ENCODE data around the gene SEPTIN2.
"Not testable (repeated sequence)": the region's sequence is repeated elsewhere in the genome, so short reads cannot be mapped to it uniquely, and the experiment has no call there.

Gene SEPTIN2

GRCh38 chr2:241315093-241315878 lies 439 bp upstream of the SEPTIN2 start, which contains the start of gene HDLBP:
Gene HDLBP, minus strand, starts transcription at chr2:241315672. Its CDS starts 48,803 bp downstream, at chr2:241266869.
- DNase-seq, result peak; percentile 100

GRCh38 chr2:241316825-241317224 lies 1.1 kb downstream of the SEPTIN2 start:
- DNase-seq, result no peak

- no peak for DNase-seq
Measured at GRCh38 chr2:241317391-241317790, 1.7 kb downstream of the SEPTIN2 start.

- not testable (repeated sequence) for DNase-seq
Measured at GRCh38 chr2:241318830-241319229, 3.1 kb downstream of the SEPTIN2 start.

GRCh38 chr2:241320394-241320793 lies 4.7 kb downstream of the SEPTIN2 start:
- no peak for DNase-seq

GRCh38 chr2:241321033-241321432 lies 5.3 kb downstream of the SEPTIN2 start:
- DNase-seq, result no peak

GRCh38 chr2:241321886-241322285 lies 6.2 kb downstream of the SEPTIN2 start:
- DNase-seq, result no peak

- no peak for DNase-seq
Measured at GRCh38 chr2:241323778-241324177, 8.1 kb downstream of the SEPTIN2 start.

- DNase-seq, result no peak
Measured at GRCh38 chr2:241324775-241325174, 9.1 kb downstream of the SEPTIN2 start.

- no peak for DNase-seq
Measured at GRCh38 chr2:241325257-241325656, 9.5 kb downstream of the SEPTIN2 start.

- no peak for DNase-seq
Measured at GRCh38 chr2:241329669-241330615, 14.2 kb downstream of the SEPTIN2 start.

GRCh38 chr2:241330616-241330981 lies 14.9 kb downstream of the SEPTIN2 start:
- DNase-seq, result no peak

- no peak for DNase-seq
Measured at GRCh38 chr2:241334813-241335212, 19.1 kb downstream of the SEPTIN2 start.

GRCh38 chr2:241339839-241340630 lies 24.3 kb downstream of the SEPTIN2 start:
- no peak for DNase-seq

GRCh38 chr2:241340631-241341163 lies 25.0 kb downstream of the SEPTIN2 start:
- DNase-seq, result no peak

GRCh38 chr2:241344925-241345651 lies 29.4 kb downstream of the SEPTIN2 start:
- DNase-seq, result no peak

- no peak for DNase-seq
Measured at GRCh38 chr2:241349941-241350340, 34.2 kb downstream of the SEPTIN2 start.

GRCh38 chr2:241350530-241350877 lies 34.8 kb downstream of the SEPTIN2 start:
- DNase-seq, result no peak

GRCh38 chr2:241350878-241351639 lies 35.3 kb downstream of the SEPTIN2 start:
- no peak for DNase-seq

GRCh38 chr2:241351640-241352031 lies 35.9 kb downstream of the SEPTIN2 start:
- no peak for DNase-seq

- no peak for DNase-seq
Measured at GRCh38 chr2:241352227-241352626, 36.5 kb downstream of the SEPTIN2 start.
